ENCODE data around the gene LRRC49. TPM values are rescaled to one million over a fixed set of nuclear protein-coding genes. Genes with fewer than 3 reads are reported as not detected.
A peak's percentile ranks its signal among the peaks of the same experiment; 100 is the strongest.

Gene LRRC49
- 100 to 1,000 TPM in 4 of 10 donors, 10 to 100 TPM in 6; 28.4 to 149 (median 78.9) TPM for total RNA-seq
- 10 to 100 TPM in 1 of 2 donors, 1 to 10 TPM in 1; 9.7 to 59.1 TPM for polyA plus RNA-seq
- long read RNA-seq, donor 1, partial matches to known transcripts: 10 of 17 reads
- long read RNA-seq, donor 1, other reads (novel, unspliced or antisense): 6 of 17 reads
- long read RNA-seq, donor 2, transcript LRRC49-201 (16 exons, 2,784 nt): major isoform, 6 of 39 reads
- long read RNA-seq, donor 2, partial matches to known transcripts: 24 of 39 reads
- long read RNA-seq, donor 2, other reads (novel, unspliced or antisense): 9 of 39 reads
- long read RNA-seq, donor 3, partial matches to known transcripts: 18 of 27 reads
- long read RNA-seq, donor 3, other reads (novel, unspliced or antisense): 8 of 27 reads

- TF ChIP-seq CTCF (IDR thresholded peaks at IDR 0.05): no peak
- intact Hi-C loops (cut with DNase I): loop anchor here in 8 of 10 donors (5.0 to 10.0 kb wide), 5 partner anchors 210 to 553 kb away; no protein-coding TSS in a partner anchor
- peaks cover 0 to 26% (median 13%) of the 10 kb centered on the region in 9 donors for H3K4me1 ChIP-seq
- H3K9me3 ChIP-seq: no peaks in the 10 kb centered on the region
- no peaks in the 10 kb centered on the region for H3K27me3 ChIP-seq
- peak within 1 kb of the TSS; percentile 64 to 92 (median 68) for H3K4me3 ChIP-seq
- WGBS, 2 donors: 0 to 1% methylated on average over 57 to 61 of the region's 61 CpGs
- peak; percentile 94 to 99 (median 98) for ATAC-seq
- H3K36me3 ChIP-seq: peaks cover 0 to 27% (median 0%) of the 10 kb centered on the region in 9 donors
- H3K27ac ChIP-seq: peak within 1 kb of the TSS; percentile 41 to 86 (median 72)
- DNase-seq: peak; percentile 80 to 92
These were observed at the start of gene LRRC49, which contains the start of gene THAP10 for GRCh38 chr15:70892002-70892911. TSS of gene LRRC49 (plus strand) at chr15:70892826. CDS start at chr15:70892895, 69 bp downstream. TSS of gene THAP10 (minus strand) at chr15:70892433. CDS start at chr15:70892272, 161 bp downstream.

GRCh38 chr15:70845602-70846360 lies 46.8 kb upstream of the LRRC49 start:
- WGBS, 2 donors: 98 to 99% methylated on average over 6 of the region's 6 CpGs
- intact Hi-C loops (cut with DNase I): no loop called here
- ATAC-seq (peak in 1 of 8 donors; percentile 37), DNase-seq (no peak)
- H3K9me3 ChIP-seq: no peaks in the 10 kb centered on the region
- H3K4me1 ChIP-seq: peaks cover 0 to 9% (median 3%) of the 10 kb centered on the region in 9 donors
- no peak for TF ChIP-seq CTCF (IDR thresholded peaks at IDR 0.05)
- peaks cover 0 to 3% (median 0%) of the 10 kb centered on the region in 7 donors for H3K27me3 ChIP-seq
- no peak overlapping the region for H3K27ac ChIP-seq
- H3K4me3 ChIP-seq: no peak overlapping the region
- H3K36me3 ChIP-seq: peaks cover 0 to 28% (median 1%) of the 10 kb centered on the region in 9 donors

GRCh38 chr15:70851889-70852288 lies 40.7 kb upstream of the LRRC49 start:
- TF ChIP-seq CTCF (IDR thresholded peaks at IDR 0.05): no peak
- 79 to 81% methylated on average over 6 of the region's 6 CpGs for WGBS, 2 donors
- H3K27me3 ChIP-seq: peaks cover 0 to 51% (median 0%) of the 10 kb centered on the region in 7 donors
- H3K4me3 ChIP-seq: peak overlapping the region in 8 of 10 donors; percentile 66 to 89 (median 82)
- no peak for ATAC-seq
- intact Hi-C loops (cut with DNase I): no loop called here
- no peak for DNase-seq
- H3K36me3 ChIP-seq: peaks cover 0 to 32% (median 10%) of the 10 kb centered on the region in 9 donors
- H3K4me1 ChIP-seq: peaks cover 0 to 46% (median 27%) of the 10 kb centered on the region in 9 donors
- no peaks in the 10 kb centered on the region for H3K9me3 ChIP-seq
- peak overlapping the region in 9 of 10 donors; percentile 91 to 97 (median 95) for H3K27ac ChIP-seq
